GM12875 (cell line): ENCODE data around the gene CRYGD.
A peak's percentile ranks its signal among the peaks of the same experiment; 100 is the strongest.

Source experiments
- H3K4me3 ChIP-seq: one replicate; pipeline ENCODE4 v1.5.1; 2011; ENCODE audit warnings: low read depth, low read length, control low read depth
- TF ChIP-seq, protein P1 (sequence below): IDR thresholded peaks from 2 replicates; pipeline ENCODE4 v1.5.1; 2011; ENCODE audit warnings: low read depth, mild to moderate bottlenecking, control low read depth, inconsistent platforms, low read length, moderate library complexity, borderline replicate concordance; ENCODE audit not compliant: insufficient read depth

The CRYGD gene

DNA sequence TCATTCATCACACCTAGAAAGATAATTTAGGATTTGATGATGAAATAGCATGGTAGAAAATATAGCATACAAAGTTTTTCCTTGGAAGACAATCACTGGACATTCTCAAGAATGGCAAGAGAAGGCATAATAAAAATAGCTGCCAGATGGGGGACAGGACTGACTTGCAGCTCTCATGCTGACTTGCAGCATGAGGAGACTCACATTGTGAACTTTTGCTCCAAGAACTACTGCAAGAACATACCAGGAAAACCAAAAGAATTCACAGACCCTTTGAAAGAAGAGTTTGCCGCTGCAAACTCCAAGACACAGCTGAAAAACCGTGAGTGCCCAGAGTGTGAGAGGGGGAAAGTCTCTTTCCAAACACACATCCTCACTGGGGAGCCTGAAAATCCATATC lies 47.0 kb downstream of the CRYGD start:
- TF ChIP-seq, protein P1, sequence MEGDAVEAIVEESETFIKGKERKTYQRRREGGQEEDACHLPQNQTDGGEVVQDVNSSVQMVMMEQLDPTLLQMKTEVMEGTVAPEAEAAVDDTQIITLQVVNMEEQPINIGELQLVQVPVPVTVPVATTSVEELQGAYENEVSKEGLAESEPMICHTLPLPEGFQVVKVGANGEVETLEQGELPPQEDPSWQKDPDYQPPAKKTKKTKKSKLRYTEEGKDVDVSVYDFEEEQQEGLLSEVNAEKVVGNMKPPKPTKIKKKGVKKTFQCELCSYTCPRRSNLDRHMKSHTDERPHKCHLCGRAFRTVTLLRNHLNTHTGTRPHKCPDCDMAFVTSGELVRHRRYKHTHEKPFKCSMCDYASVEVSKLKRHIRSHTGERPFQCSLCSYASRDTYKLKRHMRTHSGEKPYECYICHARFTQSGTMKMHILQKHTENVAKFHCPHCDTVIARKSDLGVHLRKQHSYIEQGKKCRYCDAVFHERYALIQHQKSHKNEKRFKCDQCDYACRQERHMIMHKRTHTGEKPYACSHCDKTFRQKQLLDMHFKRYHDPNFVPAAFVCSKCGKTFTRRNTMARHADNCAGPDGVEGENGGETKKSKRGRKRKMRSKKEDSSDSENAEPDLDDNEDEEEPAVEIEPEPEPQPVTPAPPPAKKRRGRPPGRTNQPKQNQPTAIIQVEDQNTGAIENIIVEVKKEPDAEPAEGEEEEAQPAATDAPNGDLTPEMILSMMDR = no peak
- H3K4me3 ChIP-seq = no peak overlapping the region

DNA sequence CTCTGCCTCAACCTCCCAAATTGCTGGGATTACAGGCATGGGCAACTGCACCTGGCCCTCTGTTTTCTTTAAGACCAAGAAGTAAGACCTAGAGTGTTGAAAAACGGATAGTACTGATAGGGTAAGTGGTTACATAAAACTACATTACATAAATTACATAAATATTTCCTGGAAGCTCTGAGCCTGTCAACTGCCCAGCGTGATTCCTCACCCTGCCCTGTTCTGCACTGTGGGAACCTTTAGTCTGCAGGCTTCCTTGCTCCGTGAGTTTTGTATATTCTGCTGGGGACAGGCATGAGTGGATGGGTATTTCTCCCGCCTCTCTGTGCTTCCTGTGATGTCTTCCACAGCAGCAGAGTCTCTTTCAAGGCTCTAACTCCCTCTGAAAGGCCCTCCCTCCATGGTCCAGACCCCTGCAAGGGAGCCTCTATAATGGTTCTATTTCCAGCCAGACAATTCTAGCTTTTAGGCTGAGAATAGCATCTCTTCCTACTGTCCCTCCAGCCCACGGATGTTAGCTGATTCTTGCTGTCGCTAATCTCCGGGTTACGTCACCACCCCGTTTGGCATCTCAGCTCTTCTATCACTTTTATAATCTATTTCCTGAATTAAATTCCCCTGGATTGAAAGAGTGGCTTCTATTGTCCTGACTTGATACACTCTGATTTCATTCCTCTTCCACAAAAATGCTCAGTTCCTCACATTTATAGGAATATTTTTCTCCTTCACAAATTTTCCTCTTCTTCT lies 49.5 kb downstream of the CRYGD start:
- no peak overlapping the region for H3K4me3 ChIP-seq

GRCh38 chr2:208072250-208072892 lies 52.0 kb downstream of the CRYGD start:
- H3K4me3 ChIP-seq = no peak overlapping the region
- TF ChIP-seq, protein P1 = peak; percentile 74; the same call in 1 of the 2 replicates

More for the DNA sequence above, 49.5 kb downstream of the CRYGD start:
- TF ChIP-seq, protein P1 = no peak
